Stimulated activated naive CD8-positive, alpha-beta T cell treated with anti-CD3 and anti-CD28 coated beads, Interleukin-15, Interleukin-2, amounts not matched to agents 100 U/mL and 50 U/mL, for 24 hours (primary cell): ENCODE results near the gene OIP5.
A peak's percentile ranks its signal among the peaks of the same experiment; 100 is the strongest.
"Not testable (repeated sequence)": the region's sequence is repeated elsewhere in the genome, so short reads cannot be mapped to it uniquely, and the experiment has no call there.

Experiments used
- ATAC-seq: fragments of 150-1000 bp; cut with Tn5 transposase; one replicate; pipeline ENCODE4 v1.10.0; 2021
- DNase-seq: peaks from one replicate; pipeline ENCODE4 v3.0.0; 2021

OIP5 gene

DNA sequence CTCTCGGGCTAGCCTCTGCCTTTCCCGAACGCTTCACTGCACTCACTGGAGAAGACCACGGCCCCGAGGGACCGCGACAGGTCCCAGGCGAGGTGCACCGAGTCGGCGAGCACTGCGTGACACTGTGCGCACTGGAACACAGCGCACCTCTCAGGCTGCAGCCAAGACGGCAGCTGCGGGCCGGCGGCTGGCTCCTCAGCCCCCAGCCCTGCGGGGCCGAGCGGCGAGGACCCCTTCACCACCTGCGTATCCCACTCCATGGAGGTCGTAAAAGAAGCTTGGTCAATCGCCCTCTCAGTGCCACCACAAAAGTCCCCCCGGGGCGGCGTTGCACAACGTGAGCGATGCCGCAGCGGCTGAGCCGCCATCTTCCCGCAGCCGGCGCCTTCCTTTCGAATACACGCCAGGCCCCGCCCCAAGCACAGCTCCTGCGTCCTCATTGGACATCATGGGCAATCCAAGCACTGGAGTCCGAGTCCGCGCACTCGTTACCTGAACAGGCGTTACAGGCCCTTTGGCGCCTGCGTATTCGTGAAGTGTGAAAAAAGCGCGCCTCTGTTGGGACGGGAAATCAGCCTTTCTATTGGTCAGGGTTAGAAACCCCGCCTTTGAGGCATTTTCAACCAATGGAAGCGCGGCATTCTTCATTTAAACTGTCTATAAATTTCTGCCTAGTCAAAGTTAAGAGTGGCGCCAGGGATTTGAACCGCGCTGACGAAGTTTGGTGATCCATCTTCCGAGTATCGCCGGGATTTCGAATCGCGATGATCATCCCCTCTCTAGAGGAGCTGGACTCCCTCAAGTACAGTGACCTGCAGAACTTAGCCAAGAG is at the start of gene OIP5, which contains the start of gene NUSAP1:
TSS of gene OIP5 (minus strand) at position 398 of the 832 bp plus-strand sequence. CDS start at position 368, 30 bp downstream.
TSS of gene NUSAP1 (plus strand) at position 688 of the 832 bp plus-strand sequence. CDS start at position 765, 77 bp downstream.
- ATAC-seq (peak; percentile 98), DNase-seq (peak; percentile 97)

- ATAC-seq = peak; percentile 36
- DNase-seq = no peak
Observed at GRCh38 chr15:41377978-41378377, 45.6 kb upstream of the OIP5 start.

GRCh38 chr15:41367418-41367817 is 35.0 kb upstream of the OIP5 start:
- ATAC-seq = no peak
- no peak for DNase-seq

- no peak for DNase-seq
- no peak for ATAC-seq
Observed at GRCh38 chr15:41354371-41354770, 22.0 kb upstream of the OIP5 start.

DNA sequence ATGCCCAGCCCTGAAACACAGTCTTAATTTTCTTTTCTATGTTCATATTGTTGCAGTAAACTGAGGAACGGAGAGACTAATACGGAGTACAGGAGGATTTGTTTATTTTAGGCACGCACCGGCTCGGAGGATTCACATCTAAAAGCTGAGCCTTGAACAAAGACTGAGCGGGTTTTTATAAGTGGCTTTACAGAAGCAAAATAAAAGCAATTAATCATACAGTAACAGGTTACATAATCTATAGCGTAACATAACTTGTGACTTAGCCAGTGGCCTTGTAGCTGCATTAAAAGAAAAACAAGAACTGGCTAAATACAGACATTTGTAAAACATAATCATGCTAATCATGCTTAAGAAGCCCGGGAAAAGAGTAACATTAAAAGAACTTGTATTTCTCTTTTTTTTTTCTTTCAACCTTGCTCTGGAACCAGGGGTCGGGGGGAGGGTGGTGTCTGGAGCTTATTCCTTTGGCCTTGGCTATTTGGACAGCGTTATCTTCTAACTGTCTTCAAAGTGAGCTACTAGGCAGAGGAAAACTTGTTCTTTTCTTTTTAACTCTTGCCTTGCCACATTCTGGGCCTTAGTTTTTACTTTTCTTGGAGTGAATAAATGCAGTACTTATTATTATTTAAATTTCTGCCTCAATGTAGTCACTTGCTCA is 17.8 kb upstream of the OIP5 start:
- DNase-seq (no peak), ATAC-seq (no peak)

- DNase-seq (no peak), ATAC-seq (no peak)
Observed at GRCh38 chr15:41347236-41347635, 14.8 kb upstream of the OIP5 start.

- ATAC-seq = no peak
- no peak for DNase-seq
Observed at GRCh38 chr15:41341519-41341918, 9.1 kb upstream of the OIP5 start.

GRCh38 chr15:41340189-41340695 is 7.9 kb upstream of the OIP5 start:
- DNase-seq = no peak
- ATAC-seq = no peak

- DNase-seq (no peak), ATAC-seq (no peak)
Observed at GRCh38 chr15:41337631-41338522, 5.5 kb upstream of the OIP5 start.

DNA sequence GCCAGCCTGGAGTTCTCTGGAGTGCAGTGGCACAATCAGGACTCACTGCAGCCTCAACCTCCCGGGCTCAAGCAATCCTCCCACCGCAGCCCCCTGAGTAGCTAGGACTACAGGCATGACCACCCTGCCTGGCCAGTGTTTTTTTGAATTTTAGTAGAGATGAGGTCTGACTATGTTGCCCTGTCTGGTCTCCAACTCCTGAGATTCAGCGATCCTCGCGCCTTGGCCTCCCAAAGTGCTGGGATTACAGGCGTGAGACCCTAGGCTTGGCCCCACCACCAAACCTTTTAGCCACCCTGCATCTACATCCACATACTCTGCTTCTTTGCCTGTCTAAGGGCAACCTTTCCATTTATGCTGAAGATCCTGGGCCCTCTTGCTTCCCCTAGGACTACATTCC is 4.7 kb upstream of the OIP5 start:
- no peak for DNase-seq
- no peak for ATAC-seq

GRCh38 chr15:41336549-41336948 is 4.2 kb upstream of the OIP5 start:
- DNase-seq (no peak), ATAC-seq (no peak)

DNA sequence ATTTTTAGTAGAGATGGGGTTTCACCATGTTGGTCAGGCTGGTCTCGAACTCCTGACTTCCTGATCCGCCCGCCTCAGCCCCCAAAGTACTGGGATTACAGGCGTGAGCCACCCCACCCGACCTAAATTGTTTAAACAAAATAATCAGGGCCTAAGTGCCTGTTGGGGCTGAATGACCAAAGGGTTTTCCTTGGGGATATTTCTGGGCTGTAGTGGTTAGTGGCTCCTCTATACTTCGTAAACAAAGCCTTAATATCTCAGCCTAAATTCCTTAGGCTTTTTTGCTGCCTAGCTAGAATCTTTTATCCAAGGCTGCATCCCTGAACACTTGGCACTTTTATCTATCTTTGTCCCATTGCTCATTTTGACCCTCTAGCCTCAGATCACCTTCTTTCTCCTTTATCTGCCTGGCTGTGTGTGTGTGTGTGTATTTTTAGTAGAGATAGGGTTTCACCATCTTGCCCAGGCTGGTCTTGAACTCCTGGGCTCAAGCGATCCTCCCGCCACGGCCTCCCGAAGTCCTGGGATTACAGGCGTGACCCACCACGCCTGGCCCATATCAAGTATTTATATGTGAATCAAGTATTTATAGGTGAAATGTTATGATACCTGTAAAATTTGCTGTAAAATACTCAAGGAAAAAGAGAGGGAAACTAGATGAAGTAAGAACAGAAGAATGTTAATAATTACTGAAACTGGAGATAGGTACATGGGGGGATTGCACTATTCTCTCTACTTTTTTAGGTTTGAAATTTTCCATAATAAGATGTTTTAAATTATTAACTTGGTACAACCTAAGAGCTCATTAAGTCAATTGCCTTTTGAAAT is 2.1 kb upstream of the OIP5 start:
- ATAC-seq (no peak), DNase-seq (peak; percentile 9)

DNA sequence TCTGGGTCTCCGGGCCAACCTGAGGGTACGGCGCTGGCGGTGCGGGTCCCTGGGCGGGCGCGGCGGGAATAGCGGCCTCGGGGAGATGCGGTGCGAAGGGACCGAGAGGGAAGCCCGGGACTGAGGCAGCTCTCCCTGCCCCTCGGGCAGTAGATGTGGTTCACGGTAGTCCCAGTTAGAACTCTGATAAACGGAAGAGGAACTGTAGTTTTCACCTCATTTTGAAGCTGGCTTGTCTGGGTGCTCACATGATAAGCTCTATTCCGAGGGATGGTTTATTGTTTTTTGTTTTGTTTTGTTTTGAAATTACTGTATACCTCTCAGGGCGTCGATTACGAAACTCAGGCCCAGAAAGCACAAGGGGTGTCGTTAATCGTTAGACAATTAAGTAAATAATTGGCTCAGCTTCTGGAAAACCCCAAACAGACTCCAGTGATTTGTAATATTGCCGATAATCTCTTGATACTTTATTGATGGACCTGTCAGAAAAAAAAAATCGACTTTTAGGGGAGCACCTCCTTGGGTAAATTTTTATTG is 703 bp upstream of the OIP5 start:
- ATAC-seq (peak; percentile 12), DNase-seq (no peak)

GRCh38 chr15:41331833-41332193 is 578 bp downstream of the OIP5 start:
- ATAC-seq (no peak), DNase-seq (no peak)

- DNase-seq (no peak), ATAC-seq (no peak)
Observed at GRCh38 chr15:41331281-41331680, 1.1 kb downstream of the OIP5 start.

DNA sequence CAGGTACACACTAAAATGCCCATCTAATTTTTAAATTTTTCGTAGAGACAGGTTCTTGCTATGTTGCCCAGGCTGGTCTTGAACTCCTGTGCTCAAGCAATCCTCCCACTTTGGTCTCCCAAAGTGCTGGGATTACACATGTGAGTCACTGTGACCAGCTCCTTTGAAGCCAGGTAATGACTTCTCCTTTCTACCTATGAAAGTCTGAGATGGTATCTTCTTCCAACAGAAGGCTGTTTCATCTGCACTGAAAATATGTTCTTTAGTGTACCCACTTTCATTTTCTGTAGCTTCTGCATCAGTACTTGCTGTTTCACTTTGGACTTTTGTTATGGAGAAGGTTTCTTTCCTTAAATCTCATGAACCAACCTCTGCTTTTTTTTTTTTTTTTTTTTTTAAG is 8.8 kb downstream of the OIP5 start:
- DNase-seq (no peak), ATAC-seq (peak; percentile 68)

DNA sequence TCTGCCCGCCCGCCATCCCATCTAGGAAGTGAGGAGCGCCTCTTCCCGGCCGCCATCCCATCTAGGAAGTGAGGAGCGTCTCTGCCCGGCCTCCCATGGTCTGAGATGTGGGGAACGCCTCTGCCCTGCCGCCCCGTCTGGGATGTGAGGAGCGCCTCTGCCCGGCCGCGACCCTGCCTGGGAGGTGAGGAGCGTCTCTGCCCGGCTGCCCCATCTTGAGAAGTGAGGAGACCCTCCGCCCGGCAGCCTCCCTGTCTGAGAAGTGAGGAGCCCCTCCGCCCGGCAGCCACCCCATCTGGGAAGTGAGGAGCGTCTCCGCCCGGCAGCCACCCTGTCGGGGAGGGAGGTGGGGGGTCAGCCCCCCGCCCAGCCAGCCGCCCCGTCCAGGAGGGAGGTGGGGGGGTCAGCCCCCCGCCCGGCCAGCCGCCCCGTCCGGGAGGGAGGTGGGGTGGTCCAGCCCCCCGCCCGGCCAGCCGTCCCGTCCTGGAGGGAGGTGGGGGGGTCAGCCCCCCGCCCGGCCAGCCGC is 11.5 kb downstream of the OIP5 start:
- not testable (repeated sequence) for ATAC-seq, DNase-seq

DNA sequence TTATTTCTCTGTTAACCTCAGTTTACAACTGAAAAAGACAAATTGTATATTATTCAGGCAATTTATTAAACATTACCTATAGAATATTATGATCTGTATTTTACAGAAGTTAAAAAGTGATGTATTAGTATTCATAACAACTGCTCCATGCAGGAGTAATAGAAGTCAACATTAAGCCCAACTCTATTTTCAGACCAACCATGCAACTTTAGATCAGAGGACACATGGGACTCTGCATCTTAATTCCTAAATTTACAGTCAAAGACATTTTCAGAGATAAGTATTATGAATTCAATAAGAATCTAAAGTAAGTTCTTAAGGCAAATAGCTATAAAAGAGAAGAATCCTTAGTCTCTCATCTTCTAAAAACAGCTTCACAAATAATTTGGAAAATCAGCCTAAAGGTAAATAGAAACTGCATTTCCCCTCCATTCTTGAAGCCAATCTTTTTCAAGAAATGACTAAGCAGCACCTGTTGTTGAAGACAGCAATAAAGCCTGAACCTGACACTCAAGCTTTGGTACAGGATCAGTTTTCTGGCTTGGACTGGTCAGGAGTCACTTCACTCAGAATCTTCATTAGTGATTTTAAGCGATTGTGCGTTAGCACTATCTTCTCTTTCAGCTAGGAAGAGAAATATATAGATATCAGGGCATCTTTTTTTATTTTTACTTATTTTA is 23.0 kb downstream of the OIP5 start:
- DNase-seq (no peak), ATAC-seq (no peak)

DNA sequence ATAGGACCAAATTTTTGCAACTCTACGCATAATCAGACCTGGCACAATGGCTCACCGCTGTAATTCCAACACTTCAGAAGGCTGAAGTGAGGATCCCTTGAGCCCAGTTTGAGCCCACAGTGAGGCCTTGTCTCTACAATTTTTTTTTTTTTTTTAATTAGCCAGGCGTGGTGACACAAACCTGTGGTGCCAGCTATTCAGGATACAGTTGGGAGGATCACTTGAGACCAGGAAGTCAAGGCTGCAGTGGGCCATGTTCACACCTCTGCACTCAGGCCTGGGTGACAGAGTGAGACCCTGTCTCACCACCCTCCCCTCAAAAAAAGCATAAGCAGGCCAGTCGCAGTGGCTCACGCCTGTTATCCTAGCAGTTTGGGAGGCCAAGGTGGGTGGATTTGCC is 24.7 kb downstream of the OIP5 start:
- no peak for DNase-seq
- no peak for ATAC-seq

DNA sequence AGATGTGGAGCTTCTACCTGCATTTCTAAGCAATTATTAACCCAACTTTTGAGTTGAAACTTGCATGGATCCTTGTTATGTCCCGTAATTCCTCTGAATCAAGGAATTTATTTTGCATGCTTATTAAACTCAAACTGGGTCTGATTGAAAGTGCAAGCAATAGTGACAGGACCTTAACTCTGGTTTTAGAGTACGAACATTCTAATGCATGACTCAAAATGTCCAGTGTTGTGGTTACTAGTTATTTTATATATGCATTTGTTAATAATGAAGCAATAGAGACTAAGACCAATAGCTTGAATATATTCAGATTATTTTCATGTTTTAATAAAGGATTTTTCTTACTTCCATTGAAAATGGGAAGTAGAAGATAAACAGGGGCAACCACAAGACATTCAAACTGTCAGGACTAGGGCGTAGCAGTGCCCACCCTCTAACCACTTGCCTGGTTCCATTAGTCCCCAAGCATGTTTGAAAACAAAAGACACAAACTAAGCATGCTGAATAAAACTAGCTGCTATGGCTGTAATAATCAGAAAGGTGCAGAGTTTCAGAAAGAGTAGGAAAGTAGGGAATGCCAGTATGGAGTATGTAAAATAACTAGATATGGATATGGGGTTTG is 28.1 kb downstream of the OIP5 start:
- no peak for DNase-seq

More for the DNA sequence above, 28.1 kb downstream of the OIP5 start:
- ATAC-seq = no peak
